ENCODE results near the gene ASCL4. TPM values are rescaled to one million over a fixed set of nuclear protein-coding genes. Genes with fewer than 3 reads are reported as not detected.

The ASCL4 gene
- total RNA-seq, 1 donor from 2014 or later = not detected

DNA sequence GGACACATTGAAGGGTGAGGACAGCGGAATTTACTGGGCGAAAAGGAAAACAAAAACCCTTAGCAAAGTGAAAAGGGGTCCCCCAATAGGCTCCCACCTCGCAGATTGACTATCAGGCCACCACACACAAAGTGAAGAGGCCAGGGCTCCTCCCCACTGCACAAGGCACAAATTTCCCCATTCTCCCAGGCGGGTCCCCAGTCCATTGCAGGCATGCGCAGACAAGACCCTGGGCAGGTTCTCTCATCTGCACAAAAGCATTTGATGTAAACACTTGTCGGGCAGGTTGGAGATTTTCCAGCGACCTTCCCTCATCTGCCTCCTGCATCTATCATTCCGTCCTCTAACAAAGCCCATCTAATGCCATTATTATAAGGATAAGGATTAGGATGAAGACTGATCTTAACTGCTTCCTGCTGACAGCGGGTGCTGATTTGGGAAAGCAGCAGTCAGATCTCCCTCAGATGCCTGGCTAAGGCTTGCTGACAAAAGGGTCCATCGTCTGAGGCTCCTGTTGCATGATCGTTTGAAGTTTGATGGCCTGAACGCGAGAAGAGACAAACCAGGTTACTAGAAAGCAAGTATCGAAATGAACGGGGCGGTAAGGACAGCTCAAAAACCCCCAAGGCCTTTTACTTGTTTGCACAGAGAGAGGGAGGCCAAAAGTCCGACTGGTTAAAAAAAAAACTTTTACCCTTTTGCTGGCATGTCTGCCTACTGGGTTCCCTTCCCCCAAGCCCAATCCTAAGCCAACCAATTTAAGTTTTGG lies 14.4 kb downstream of the ASCL4 start:
- intact Hi-C loops (cut with DNase I) = no loop called here
- Histone ChIP-seq H3K27ac (no peak overlapping the region), H3K4me3 (no peak overlapping the region), H3K4me1 (no peaks in the 10 kb centered on the region), H3K27me3 (no peaks in the 10 kb centered on the region), H3K36me3 (no peaks in the 10 kb centered on the region), H3K9me3 (no peaks in the 10 kb centered on the region)
- TF ChIP-seq, protein P1, sequence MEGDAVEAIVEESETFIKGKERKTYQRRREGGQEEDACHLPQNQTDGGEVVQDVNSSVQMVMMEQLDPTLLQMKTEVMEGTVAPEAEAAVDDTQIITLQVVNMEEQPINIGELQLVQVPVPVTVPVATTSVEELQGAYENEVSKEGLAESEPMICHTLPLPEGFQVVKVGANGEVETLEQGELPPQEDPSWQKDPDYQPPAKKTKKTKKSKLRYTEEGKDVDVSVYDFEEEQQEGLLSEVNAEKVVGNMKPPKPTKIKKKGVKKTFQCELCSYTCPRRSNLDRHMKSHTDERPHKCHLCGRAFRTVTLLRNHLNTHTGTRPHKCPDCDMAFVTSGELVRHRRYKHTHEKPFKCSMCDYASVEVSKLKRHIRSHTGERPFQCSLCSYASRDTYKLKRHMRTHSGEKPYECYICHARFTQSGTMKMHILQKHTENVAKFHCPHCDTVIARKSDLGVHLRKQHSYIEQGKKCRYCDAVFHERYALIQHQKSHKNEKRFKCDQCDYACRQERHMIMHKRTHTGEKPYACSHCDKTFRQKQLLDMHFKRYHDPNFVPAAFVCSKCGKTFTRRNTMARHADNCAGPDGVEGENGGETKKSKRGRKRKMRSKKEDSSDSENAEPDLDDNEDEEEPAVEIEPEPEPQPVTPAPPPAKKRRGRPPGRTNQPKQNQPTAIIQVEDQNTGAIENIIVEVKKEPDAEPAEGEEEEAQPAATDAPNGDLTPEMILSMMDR (IDR thresholded peaks at IDR 0.05) = no peak
- ATAC-seq (no peak), DNase-seq (no peak)

DNA sequence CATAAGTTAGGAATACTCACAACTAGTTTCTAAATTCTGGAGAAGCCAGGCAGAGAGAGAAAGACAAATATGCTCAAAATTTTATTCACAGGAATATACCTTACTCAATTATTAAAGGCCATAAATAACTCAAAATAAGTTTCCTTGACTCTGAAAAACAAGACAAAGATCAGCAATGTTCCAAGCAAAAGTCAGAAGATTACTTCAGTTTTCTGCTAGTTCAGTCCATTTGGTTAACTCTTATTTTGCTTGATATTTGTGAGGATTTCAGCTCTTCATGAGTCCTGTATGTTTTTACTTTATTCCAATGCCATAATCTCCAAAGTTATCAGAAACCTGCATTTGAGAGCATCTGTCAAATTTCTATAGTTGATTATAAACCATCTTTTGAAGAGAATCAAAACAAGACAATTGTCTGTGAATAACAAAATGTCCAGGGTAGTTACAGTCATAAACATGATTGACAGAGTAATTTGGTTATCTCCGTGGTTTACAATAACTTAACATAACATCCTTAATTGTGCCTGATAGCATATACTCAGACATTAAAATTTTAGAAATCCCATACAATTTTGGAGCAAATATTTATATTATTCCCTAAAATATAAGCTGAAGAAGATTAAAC lies 17.1 kb downstream of the ASCL4 start:
- no peak for ATAC-seq
- H3K27ac ChIP-seq = no peak overlapping the region
- no peak for DNase-seq
- TF ChIP-seq, protein P1 (IDR thresholded peaks at IDR 0.05) = no peak
- H3K4me3 ChIP-seq = no peak overlapping the region
- no peaks in the 10 kb centered on the region for H3K36me3 ChIP-seq
- H3K27me3 ChIP-seq = no peaks in the 10 kb centered on the region
- intact Hi-C loops (cut with DNase I) = no loop called here
- no peaks in the 10 kb centered on the region for H3K9me3 ChIP-seq
- no peaks in the 10 kb centered on the region for H3K4me1 ChIP-seq

DNA sequence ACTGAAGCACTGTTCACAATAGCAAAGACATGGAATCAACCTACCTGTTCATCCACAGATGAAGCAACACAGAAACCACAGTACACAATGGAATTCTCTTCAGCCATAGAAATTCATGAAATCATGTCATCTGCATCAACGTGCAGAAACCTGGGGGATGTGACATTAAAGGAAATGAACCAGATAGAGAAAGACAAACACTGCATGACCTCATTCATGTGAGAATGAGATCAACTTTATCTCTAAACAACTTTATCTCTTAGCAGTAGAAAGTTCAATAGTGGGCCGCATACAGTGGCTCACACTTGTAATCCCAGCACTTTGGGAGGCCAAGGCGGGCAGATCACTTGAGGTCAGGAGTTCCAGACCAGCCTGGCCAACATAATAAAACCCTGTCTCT lies 19.9 kb downstream of the ASCL4 start:
- no peaks in the 10 kb centered on the region for H3K9me3 ChIP-seq
- no peaks in the 10 kb centered on the region for H3K27me3 ChIP-seq
- no peaks in the 10 kb centered on the region for H3K4me1 ChIP-seq
- no peak overlapping the region for H3K4me3 ChIP-seq
- DNase-seq = no peak
- ATAC-seq = no peak
- no peak overlapping the region for H3K27ac ChIP-seq
- H3K36me3 ChIP-seq = no peaks in the 10 kb centered on the region
- intact Hi-C loops (cut with DNase I) = no loop called here
- TF ChIP-seq, protein P1 (IDR thresholded peaks at IDR 0.05) = no peak

DNA sequence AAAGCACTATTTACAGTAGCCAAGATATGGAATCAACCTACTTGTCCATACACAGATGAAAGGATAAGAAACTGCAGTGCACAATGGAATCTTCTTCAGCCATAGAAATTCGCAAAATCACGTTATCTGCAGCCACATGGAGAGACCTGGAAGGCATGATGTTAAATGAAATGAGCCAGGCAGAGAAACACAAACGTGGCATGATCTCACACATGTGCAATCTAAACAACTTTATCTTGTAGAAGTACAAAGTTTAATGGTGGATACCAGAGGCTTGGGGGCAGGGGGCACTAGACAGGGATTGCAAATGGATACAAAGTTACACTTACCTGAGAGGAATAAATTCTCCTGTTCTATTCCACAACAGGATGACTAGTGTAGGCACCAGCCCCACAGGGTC lies 24.1 kb downstream of the ASCL4 start:
- ATAC-seq (no peak), DNase-seq (no peak)
- Histone ChIP-seq H3K36me3 (no peaks in the 10 kb centered on the region), H3K27me3 (no peaks in the 10 kb centered on the region), H3K9me3 (no peaks in the 10 kb centered on the region), H3K4me1 (no peaks in the 10 kb centered on the region), H3K27ac (no peak overlapping the region), H3K4me3 (no peak overlapping the region)
- TF ChIP-seq, protein P1 (IDR thresholded peaks at IDR 0.05) = no peak
- intact Hi-C loops (cut with DNase I) = no loop called here

DNA sequence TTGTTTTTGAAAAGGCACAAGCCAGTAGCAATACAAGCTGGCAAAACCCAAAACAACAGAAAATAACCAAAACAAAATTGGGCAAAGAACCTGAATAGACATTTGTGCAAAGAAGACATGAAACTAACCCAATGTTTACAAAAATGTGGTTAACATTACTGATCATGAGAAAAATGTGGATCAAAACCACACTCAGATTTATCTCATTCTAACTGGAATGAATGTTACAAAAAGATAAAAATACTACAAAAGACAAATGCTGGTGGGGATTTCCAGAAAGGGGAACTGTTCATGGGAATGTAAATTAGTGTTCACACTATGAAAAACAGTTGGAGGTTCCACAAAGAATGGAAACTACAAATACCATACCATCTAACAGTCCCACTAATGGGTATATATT lies 26.6 kb downstream of the ASCL4 start:
- TF ChIP-seq, protein P1 (IDR thresholded peaks at IDR 0.05) = no peak
- no peak overlapping the region for H3K4me3 ChIP-seq
- intact Hi-C loops (cut with DNase I) = no loop called here
- H3K4me1 ChIP-seq = no peaks in the 10 kb centered on the region
- no peak for ATAC-seq
- no peaks in the 10 kb centered on the region for H3K36me3 ChIP-seq
- no peaks in the 10 kb centered on the region for H3K9me3 ChIP-seq
- no peaks in the 10 kb centered on the region for H3K27me3 ChIP-seq
- DNase-seq = no peak
- H3K27ac ChIP-seq = no peak overlapping the region

Data from upper lobe of right lung (tissue), 1 donor.